Measurements from ENCODE around the gene ELL2.
"Not testable (repeated sequence)": the region's sequence is repeated elsewhere in the genome, so short reads cannot be mapped to it uniquely, and the experiment has no call there.

ELL2 gene

DNA sequence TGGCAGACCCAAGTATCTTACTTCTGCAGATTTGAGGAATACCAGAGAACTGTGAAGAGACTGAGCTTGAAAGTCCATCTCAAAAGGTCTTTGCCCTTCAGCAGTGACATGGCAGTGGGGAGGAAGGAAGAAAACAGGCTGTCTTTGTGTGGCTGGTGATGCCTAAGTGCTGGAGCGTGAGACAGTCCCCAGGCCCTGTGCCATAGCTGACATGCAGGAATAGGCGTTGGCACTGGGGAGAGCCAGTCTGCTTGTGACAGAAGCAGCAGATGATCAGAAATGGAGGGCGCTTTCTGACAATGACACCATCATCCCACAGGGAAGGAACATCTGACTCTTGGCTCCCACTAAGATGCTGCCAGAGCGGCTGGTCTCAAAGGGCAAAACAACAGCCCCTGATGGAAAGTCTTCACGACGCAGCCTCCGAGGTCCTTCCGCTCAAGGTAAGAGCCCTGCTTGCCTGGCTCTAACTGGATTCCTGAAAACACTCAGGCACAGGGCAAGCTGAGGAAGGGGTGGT, 123.6 kb downstream of the ELL2 start:
- DNase-seq (ENCODE audit: low spot score) (no peak), ATAC-seq (ENCODE audit: low read depth) (no peak)
- Histone ChIP-seq H3K27ac (ENCODE audit: poor library complexity, severe bottlenecking) (no peak overlapping the region), H3K4me1 (ENCODE audit: insufficient read depth, poor library complexity, severe bottlenecking) (peaks cover 5% of the 10 kb centered on the region), H3K36me3 (ENCODE audit: low read depth) (no peaks in the 10 kb centered on the region), H3K4me3 (ENCODE audit: severe bottlenecking) (no peak overlapping the region), H3K27me3 (ENCODE audit: insufficient read depth, poor library complexity, severe bottlenecking) (no peaks in the 10 kb centered on the region), H3K9me3 (ENCODE audit: severe bottlenecking) (no peaks in the 10 kb centered on the region)
- TF ChIP-seq, protein P1, sequence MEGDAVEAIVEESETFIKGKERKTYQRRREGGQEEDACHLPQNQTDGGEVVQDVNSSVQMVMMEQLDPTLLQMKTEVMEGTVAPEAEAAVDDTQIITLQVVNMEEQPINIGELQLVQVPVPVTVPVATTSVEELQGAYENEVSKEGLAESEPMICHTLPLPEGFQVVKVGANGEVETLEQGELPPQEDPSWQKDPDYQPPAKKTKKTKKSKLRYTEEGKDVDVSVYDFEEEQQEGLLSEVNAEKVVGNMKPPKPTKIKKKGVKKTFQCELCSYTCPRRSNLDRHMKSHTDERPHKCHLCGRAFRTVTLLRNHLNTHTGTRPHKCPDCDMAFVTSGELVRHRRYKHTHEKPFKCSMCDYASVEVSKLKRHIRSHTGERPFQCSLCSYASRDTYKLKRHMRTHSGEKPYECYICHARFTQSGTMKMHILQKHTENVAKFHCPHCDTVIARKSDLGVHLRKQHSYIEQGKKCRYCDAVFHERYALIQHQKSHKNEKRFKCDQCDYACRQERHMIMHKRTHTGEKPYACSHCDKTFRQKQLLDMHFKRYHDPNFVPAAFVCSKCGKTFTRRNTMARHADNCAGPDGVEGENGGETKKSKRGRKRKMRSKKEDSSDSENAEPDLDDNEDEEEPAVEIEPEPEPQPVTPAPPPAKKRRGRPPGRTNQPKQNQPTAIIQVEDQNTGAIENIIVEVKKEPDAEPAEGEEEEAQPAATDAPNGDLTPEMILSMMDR (IDR thresholded peaks at IDR 0.05; ENCODE audit: poor library complexity, severe bottlenecking), result no peak

DNA sequence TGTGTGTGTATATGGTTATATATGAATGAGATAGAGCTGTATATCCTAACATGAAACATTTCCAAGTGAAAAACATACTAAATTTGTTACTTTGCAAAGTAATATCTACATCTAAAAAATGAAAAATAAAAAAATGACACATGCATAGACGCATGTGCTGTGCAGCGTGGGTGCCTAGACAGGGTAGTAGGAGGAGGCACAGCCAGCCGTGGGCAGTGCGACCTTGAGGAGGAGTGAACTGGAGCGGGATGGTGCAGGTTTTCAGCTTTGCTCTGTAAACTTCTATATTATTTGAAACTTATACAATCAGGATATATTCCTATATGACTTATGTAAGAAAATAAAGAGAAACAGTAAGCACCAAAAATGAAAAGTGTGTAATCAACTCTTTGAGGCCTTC, 124.2 kb downstream of the ELL2 start:
- Histone ChIP-seq H3K36me3 (ENCODE audit: low read depth) (no peaks in the 10 kb centered on the region), H3K4me1 (ENCODE audit: insufficient read depth, poor library complexity, severe bottlenecking) (peaks cover 5% of the 10 kb centered on the region), H3K4me3 (ENCODE audit: severe bottlenecking) (no peak overlapping the region), H3K27me3 (ENCODE audit: insufficient read depth, poor library complexity, severe bottlenecking) (no peaks in the 10 kb centered on the region), H3K9me3 (ENCODE audit: severe bottlenecking) (no peaks in the 10 kb centered on the region), H3K27ac (ENCODE audit: poor library complexity, severe bottlenecking) (no peak overlapping the region)
- ATAC-seq (ENCODE audit: low read depth) (no peak), DNase-seq (ENCODE audit: low spot score) (no peak)
- TF ChIP-seq, protein P1 (IDR thresholded peaks at IDR 0.05; ENCODE audit: poor library complexity, severe bottlenecking), result no peak

DNA sequence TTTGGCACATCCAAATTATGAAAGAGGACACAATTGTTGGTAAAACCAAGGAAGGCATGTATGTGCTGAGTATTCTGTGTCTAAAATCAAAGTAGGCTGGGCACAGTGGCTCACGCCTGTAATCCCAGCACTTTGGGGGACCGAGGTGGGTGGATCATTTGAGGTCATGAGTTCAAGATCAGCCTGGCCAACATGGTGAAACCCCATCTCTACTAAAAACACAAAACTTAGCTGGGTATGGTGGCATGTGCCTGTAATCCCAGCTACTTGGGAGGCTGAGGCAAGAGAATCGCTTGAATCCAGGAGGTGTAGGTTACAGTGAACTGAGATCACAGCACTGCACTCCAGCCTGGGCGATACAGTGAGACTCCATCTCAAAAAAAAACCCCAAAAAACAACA, 124.7 kb downstream of the ELL2 start:
- H3K4me1 ChIP-seq (ENCODE audit: insufficient read depth, poor library complexity, severe bottlenecking); H3K27ac ChIP-seq (ENCODE audit: poor library complexity, severe bottlenecking); H3K36me3 ChIP-seq (ENCODE audit: low read depth); DNase-seq (ENCODE audit: low spot score); ATAC-seq (ENCODE audit: low read depth); H3K27me3 ChIP-seq (ENCODE audit: insufficient read depth, poor library complexity, severe bottlenecking); H3K4me3 ChIP-seq (ENCODE audit: severe bottlenecking); H3K9me3 ChIP-seq (ENCODE audit: severe bottlenecking): not testable (repeated sequence)

DNA sequence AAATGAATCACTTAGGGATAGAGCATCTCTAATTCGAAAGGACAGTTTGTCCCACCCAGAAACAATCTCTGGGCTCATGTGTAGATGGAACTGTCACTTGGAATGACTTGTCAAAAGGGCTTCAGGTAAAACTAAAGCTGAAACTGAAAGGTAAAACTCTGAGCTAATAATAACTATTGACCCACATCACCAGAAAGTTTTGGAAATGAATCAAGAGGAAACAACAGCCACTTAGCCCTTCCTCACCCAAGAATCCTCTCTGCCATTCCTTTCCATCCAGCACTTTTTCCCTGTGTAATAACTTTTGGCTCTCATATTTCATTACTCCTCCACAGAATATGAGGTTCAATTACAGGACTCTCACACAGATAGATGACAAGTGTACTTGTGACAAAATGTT, 125.1 kb downstream of the ELL2 start:
- TF ChIP-seq, protein P1 (IDR thresholded peaks at IDR 0.05; ENCODE audit: poor library complexity, severe bottlenecking), result no peak
- no peak overlapping the region for H3K27ac ChIP-seq (ENCODE audit: poor library complexity, severe bottlenecking)
- peaks cover 5% of the 10 kb centered on the region for H3K4me1 ChIP-seq (ENCODE audit: insufficient read depth, poor library complexity, severe bottlenecking)
- no peak overlapping the region for H3K4me3 ChIP-seq (ENCODE audit: severe bottlenecking)
- ATAC-seq (ENCODE audit: low read depth), result no peak
- H3K9me3 ChIP-seq (ENCODE audit: severe bottlenecking), result no peaks in the 10 kb centered on the region
- H3K36me3 ChIP-seq (ENCODE audit: low read depth), result no peaks in the 10 kb centered on the region
- no peaks in the 10 kb centered on the region for H3K27me3 ChIP-seq (ENCODE audit: insufficient read depth, poor library complexity, severe bottlenecking)
- no peak for DNase-seq (ENCODE audit: low spot score)

DNA sequence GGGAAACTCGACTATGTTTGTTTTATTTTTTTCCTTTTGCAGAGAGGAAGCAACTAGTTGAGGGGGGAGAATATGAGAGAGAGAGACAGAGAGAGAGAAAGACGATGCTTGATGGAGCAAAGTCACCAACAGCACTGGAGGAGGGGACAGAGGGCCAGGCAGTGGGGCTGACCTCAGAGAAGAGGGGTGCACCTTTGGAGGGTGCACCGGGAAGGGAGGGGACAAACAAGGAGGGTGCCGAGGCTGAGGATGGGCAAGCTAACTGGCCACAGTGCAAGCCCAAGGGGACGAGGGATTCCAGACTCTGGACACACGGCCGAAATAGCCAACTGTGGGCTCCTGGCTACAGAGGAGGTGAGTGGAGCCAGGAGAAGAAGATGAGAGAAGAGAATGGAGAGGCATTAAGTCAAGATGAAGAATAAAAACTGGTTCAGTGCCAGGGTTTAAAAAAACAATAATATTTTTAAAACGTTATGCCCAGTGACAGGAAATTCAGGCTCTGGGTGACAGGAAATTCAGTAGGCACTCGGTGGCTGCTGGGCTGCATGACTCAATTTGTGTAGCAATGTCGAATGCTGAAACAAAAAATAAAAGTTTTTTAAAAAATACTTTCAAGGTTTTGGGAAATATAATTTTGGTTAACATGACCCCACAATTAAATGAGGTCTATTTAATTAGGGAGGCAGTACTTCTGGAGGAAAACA, 125.8 kb downstream of the ELL2 start:
- Histone ChIP-seq H3K36me3 (ENCODE audit: low read depth) (no peaks in the 10 kb centered on the region), H3K4me3 (ENCODE audit: severe bottlenecking) (no peak overlapping the region), H3K4me1 (ENCODE audit: insufficient read depth, poor library complexity, severe bottlenecking) (peaks cover 5% of the 10 kb centered on the region), H3K27ac (ENCODE audit: poor library complexity, severe bottlenecking) (no peak overlapping the region), H3K9me3 (ENCODE audit: severe bottlenecking) (no peaks in the 10 kb centered on the region), H3K27me3 (ENCODE audit: insufficient read depth, poor library complexity, severe bottlenecking) (no peaks in the 10 kb centered on the region)
- TF ChIP-seq, protein P1 (IDR thresholded peaks at IDR 0.05; ENCODE audit: poor library complexity, severe bottlenecking), result no peak
- ATAC-seq (ENCODE audit: low read depth) (no peak), DNase-seq (ENCODE audit: low spot score) (no peak)
